Smooth muscle cell (in vitro differentiated cells): Measurements from ENCODE around the gene WDR38. TPM values are rescaled to one million over a fixed set of nuclear protein-coding genes. Genes with fewer than 3 reads are reported as not detected.

Experiments used
- DNase-seq: peaks from one replicate; lab custom pipeline; 2025; ENCODE audit not compliant: unreplicated experiment; lab: John Stamatoyannopoulos, UW
- H2AFZ ChIP-seq: fragments of 200-600 bp; sonication (generic); 2 replicates; pipeline ENCODE4 v1.6.0; 2016; ENCODE audit warnings: antibody characterized with exemption, low read depth, mild to moderate bottlenecking
- H3F3A ChIP-seq: fragments of 200-600 bp; sonication (generic); 2 replicates; pipeline ENCODE4 v1.6.0; 2017; ENCODE audit warnings: antibody characterized with exemption, low read depth
- H3K27ac ChIP-seq: fragments of 200-600 bp; sonication (generic); 2 replicates; pipeline ENCODE4 v1.5.1; 2016; ENCODE audit warnings: low read depth, mild to moderate bottlenecking
- H3K27me3 ChIP-seq: fragments of 200-600 bp; sonication (generic); 2 replicates; pipeline ENCODE4 v1.6.1; 2016; ENCODE audit warnings: low read depth, mild to moderate bottlenecking
- H3K36me3 ChIP-seq: fragments of 200-600 bp; sonication (generic); 2 replicates; pipeline ENCODE4 v1.5.1; 2016; ENCODE audit warnings: low read depth
- H3K4me1 ChIP-seq: fragments of 200-600 bp; sonication (generic); 2 replicates; pipeline ENCODE4 v1.5.1; 2016; ENCODE audit warnings: low read depth
- H3K4me2 ChIP-seq: fragments of 200-600 bp; sonication (generic); 2 replicates; pipeline ENCODE4 v1.6.0; 2016; ENCODE audit warnings: mild to moderate bottlenecking
- H3K4me3 ChIP-seq: fragments of 200-600 bp; sonication (generic); 2 replicates; pipeline ENCODE4 v1.5.1; 2016; ENCODE audit warnings: mild to moderate bottlenecking
- H3K79me2 ChIP-seq: fragments of 200-600 bp; sonication (generic); 2 replicates; pipeline ENCODE4 v1.6.0; 2016; ENCODE audit warnings: low read depth, mild to moderate bottlenecking
- H3K9ac ChIP-seq: fragments of 200-600 bp; sonication (generic); 2 replicates; pipeline ENCODE4 v1.6.0; 2016; ENCODE audit warnings: low read depth
- H3K9me3 ChIP-seq: fragments of 200-600 bp; sonication (generic); replicated peaks from 2 replicates; pipeline ENCODE4 v1.5.1; 2016; ENCODE audit warnings: low read depth
- H4K20me1 ChIP-seq: fragments of 200-600 bp; sonication (generic); 2 replicates; pipeline ENCODE4 v1.6.0; 2016; ENCODE audit warnings: low read depth
- whole genome bisulfite sequencing: methylation state at CpG from one replicate; pipeline ENCODE4 v1.1.7; 2016; ENCODE audit warnings: low lambda C conversion rate; 5-methylcytosine and 5-hydroxymethylcytosine counted together
- polyA plus RNA-seq: library from polyadenylated mRNA; unstranded; fragments of >200 nt; fragmentation: Nextera tagmentation; extraction: Ambion mirVana; gene quantifications from 2 replicates; pipeline ENCODE4 v1.2.1, GENCODE V29; 2016
- total RNA-seq: library from RNA; depleted of rRNA; stranded (reverse); fragments of >200 nt; gene quantifications from 2 replicates; pipeline ENCODE4 v1.2.3, GENCODE V29; 2014
- TF ChIP-seq, protein P1 (sequence below): fragments of 200-600 bp; sonication (generic); IDR thresholded peaks from 2 replicates; pipeline ENCODE4 v1.5.1; 2017; ENCODE audit warnings: borderline replicate concordance, mild to moderate bottlenecking, antibody characterized with exemption; ENCODE audit not compliant: insufficient read depth, poor library complexity, severe bottlenecking

The WDR38 gene
- total and polyA plus RNA-seq, 2 experiments from 2014 or later = not detected

DNA sequence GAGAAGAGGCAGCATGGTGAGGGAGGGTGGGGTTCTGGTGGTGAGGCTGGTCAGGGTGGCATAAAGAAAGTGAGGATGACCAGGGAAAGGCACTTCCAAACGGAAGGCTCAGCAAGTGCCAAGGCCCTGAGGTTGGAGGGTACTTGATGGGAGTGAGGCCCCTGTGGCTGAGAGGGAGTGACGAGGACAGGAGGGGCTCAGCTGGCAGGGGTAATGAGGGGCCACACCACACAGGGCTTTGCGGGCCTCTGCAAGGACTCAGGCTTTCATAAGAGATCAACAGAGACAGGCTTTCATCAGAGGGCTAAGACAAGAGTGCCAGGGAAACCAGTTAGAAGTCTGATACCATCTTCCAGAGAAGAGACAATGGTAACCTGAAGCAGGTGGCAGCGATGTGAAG is 32.3 kb downstream of the WDR38 start:
- no peaks in the 10 kb centered on the region for H3K9me3 ChIP-seq
- no peak for DNase-seq
- peaks cover 4% of the 10 kb centered on the region for H3K4me1 ChIP-seq
- H3K4me2 ChIP-seq = no peak overlapping the region
- H3K27me3 ChIP-seq = no peaks in the 10 kb centered on the region
- TF ChIP-seq, protein P1, sequence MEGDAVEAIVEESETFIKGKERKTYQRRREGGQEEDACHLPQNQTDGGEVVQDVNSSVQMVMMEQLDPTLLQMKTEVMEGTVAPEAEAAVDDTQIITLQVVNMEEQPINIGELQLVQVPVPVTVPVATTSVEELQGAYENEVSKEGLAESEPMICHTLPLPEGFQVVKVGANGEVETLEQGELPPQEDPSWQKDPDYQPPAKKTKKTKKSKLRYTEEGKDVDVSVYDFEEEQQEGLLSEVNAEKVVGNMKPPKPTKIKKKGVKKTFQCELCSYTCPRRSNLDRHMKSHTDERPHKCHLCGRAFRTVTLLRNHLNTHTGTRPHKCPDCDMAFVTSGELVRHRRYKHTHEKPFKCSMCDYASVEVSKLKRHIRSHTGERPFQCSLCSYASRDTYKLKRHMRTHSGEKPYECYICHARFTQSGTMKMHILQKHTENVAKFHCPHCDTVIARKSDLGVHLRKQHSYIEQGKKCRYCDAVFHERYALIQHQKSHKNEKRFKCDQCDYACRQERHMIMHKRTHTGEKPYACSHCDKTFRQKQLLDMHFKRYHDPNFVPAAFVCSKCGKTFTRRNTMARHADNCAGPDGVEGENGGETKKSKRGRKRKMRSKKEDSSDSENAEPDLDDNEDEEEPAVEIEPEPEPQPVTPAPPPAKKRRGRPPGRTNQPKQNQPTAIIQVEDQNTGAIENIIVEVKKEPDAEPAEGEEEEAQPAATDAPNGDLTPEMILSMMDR = no peak
- H3K9ac ChIP-seq = no peak overlapping the region
- H3F3A ChIP-seq = no peaks in the 10 kb centered on the region
- 98% methylated on average over 4 of the region's 4 CpGs for WGBS
- H2AFZ ChIP-seq = no peak overlapping the region
- H3K79me2 ChIP-seq = no peaks in the 10 kb centered on the region
- H3K36me3 ChIP-seq = no peaks in the 10 kb centered on the region
- no peaks in the 10 kb centered on the region for H4K20me1 ChIP-seq
- H3K4me3 ChIP-seq = no peak overlapping the region
- no peak overlapping the region for H3K27ac ChIP-seq

DNA sequence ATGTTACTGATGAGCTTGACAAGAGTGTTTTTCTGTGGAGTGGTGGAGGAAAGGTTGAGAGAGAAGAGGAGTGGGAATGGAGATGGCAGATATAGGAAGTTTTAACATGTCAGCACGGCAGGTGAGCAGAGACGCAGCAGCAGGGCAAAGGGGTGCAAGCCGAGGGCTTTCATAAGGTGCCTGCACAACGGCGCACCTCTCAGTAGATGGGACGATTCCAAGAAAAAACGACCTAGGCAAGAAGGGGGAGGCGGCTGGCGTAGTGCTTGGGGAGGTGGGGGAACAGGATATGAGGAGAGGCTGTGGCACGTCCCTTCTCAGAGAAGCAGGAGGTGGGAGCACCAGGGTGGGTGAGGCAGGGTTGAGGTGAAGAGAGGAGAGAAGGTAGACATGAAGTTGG is 33.2 kb downstream of the WDR38 start:
- Histone ChIP-seq H4K20me1 (no peaks in the 10 kb centered on the region), H3K4me1 (peaks cover 4% of the 10 kb centered on the region), H3K9ac (no peak overlapping the region), H3K27me3 (no peaks in the 10 kb centered on the region), H2AFZ (no peak overlapping the region), H3K9me3 (no peaks in the 10 kb centered on the region), H3K36me3 (no peaks in the 10 kb centered on the region), H3K79me2 (no peaks in the 10 kb centered on the region), H3F3A (no peaks in the 10 kb centered on the region), H3K4me2 (no peak overlapping the region), H3K27ac (no peak overlapping the region), H3K4me3 (no peak overlapping the region)
- TF ChIP-seq, protein P1 = no peak
- no peak for DNase-seq
- 92% methylated on average over 10 of the region's 10 CpGs for WGBS

DNA sequence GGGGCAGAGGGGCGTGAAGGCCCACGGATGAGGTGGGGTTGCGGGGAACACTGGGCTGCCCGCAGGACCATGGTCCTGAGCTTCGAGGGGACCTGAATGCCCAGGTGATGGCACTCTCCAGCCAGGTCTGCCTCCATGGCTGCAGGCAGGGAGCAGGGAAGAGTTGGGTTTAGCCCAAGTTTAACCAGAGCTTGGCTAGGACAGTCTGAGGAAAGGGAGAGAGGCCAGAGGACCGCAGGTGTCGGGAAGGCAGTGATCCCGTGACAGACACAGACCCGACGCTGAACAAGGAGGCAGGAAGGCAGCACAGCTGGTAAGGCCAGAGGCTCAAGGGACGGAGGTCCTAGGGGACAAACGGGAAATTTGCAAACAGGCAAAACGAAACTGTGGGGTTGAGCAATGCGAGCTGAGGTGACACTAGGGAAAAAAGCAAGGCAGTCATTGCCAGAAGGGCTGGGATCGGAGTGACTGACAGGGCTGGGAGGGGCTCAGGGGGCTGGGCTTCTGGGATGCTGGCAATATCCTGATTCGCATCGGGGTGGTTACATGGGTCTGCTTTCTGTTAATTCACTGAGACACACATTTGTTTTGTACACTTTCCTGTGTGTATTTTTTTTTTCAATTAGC is 33.7 kb downstream of the WDR38 start:
- Histone ChIP-seq H3K4me3 (no peak overlapping the region), H4K20me1 (no peaks in the 10 kb centered on the region), H3K27ac (no peak overlapping the region), H3K27me3 (no peaks in the 10 kb centered on the region), H3F3A (no peaks in the 10 kb centered on the region), H3K36me3 (no peaks in the 10 kb centered on the region), H3K79me2 (no peaks in the 10 kb centered on the region), H3K9me3 (no peaks in the 10 kb centered on the region), H2AFZ (no peak overlapping the region), H3K4me1 (peaks cover 4% of the 10 kb centered on the region), H3K4me2 (no peak overlapping the region), H3K9ac (no peak overlapping the region)
- TF ChIP-seq, protein P1 = no peak
- DNase-seq = no peak
- 92% methylated on average over 14 of the region's 17 CpGs for WGBS

DNA sequence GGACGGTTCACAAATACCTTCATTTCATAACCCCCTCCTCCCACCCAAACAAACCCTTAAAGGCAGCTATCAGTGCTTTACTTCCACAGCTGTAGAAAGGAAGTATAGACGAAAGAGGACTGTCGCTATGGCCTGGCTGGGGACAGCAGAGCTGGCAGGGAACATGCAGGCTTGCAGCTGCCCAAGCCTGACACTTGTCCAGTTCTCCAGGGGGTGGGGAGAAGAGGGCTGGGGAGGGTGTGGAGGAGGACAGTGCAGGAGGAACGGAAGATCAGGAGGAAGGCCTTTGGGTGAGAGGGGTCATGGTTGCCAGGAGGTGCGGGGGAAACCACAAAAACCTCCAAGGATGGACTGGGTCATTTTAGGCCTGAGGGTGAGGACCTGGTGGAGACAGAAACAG is 34.6 kb downstream of the WDR38 start:
- Histone ChIP-seq H3K27me3 (no peaks in the 10 kb centered on the region), H3K27ac (no peak overlapping the region), H3K9ac (no peak overlapping the region), H3F3A (no peaks in the 10 kb centered on the region), H3K4me3 (no peak overlapping the region), H2AFZ (no peak overlapping the region), H4K20me1 (no peaks in the 10 kb centered on the region), H3K4me2 (no peak overlapping the region), H3K79me2 (no peaks in the 10 kb centered on the region), H3K9me3 (no peaks in the 10 kb centered on the region), H3K36me3 (no peaks in the 10 kb centered on the region), H3K4me1 (peaks cover 4% of the 10 kb centered on the region)
- TF ChIP-seq, protein P1 = no peak
- DNase-seq = no peak
- 88% methylated on average over 5 of the region's 5 CpGs for WGBS
